Gastroesophageal sphincter (tissue), 4 donors: ENCODE data around the gene ENTHD1. TPM values are rescaled to one million over a fixed set of nuclear protein-coding genes. Genes with fewer than 3 reads are reported as not detected.
"Not testable (repeated sequence)": the region's sequence is repeated elsewhere in the genome, so short reads cannot be mapped to it uniquely, and the experiment has no call there.

Experiments
- ATAC-seq: fragments of 150-250 bp; one replicate; pipeline ENCODE4 v1.9.1; 2016; ENCODE audit warnings: mild to moderate bottlenecking, moderate library complexity
- H3K27ac ChIP-seq, 4 donors: fragments of 200-600 bp; sonication (generic) in 3 of 4; 1 replicate in 3 of 4; 2 replicates in 1 of 4; pipeline ENCODE4 v1.5.1; 2016 to 2019
- H3K27me3 ChIP-seq: fragments of 200-600 bp; sonication (generic); one replicate; pipeline ENCODE4 v1.5.1; 2019
- H3K36me3 ChIP-seq, 2 donors: fragments of 200-600 bp; sonication (generic); one replicate each; pipeline ENCODE4 v1.5.1; 2019; ENCODE audit warnings: control low read depth in 1 of 2
- H3K4me1 ChIP-seq, 3 donors: fragments of 200-600 bp; sonication (generic); 1 replicate in 2 of 3; 2 replicates in 1 of 3; pipeline ENCODE4 v1.5.1; 2016 to 2019; ENCODE audit warnings: control low read depth in 2 of 3
- H3K4me3 ChIP-seq, 2 donors: fragments of 200-600 bp; sonication (generic); one replicate each; pipeline ENCODE4 v1.5.1; 2019; ENCODE audit warnings: mild to moderate bottlenecking in 1 of 2, moderate library complexity in 1 of 2
- H3K9me3 ChIP-seq, 3 donors: fragments of 200-600 bp; sonication (generic); one replicate each; pipeline ENCODE4 v1.5.1; 2017 to 2019; ENCODE audit warnings: control low read depth in 2 of 3
- EP300 ChIP-seq: sonication (generic); formaldehyde crosslinking; IDR thresholded peaks from one replicate; pipeline ENCODE4 v1.6.1; 2017; ENCODE audit warnings: antibody characterized with exemption, mild to moderate bottlenecking
- POLR2A ChIP-seq, 2 donors: fragments of 450-650 bp; IDR thresholded peaks; one replicate each; pipeline ENCODE4 v1.6.1; 2017; ENCODE audit warnings: antibody characterized with exemption in 2 of 2, mild to moderate bottlenecking in 2 of 2, moderate library complexity in 1 of 2
- POLR2AphosphoS5 ChIP-seq: sonication (generic); formaldehyde crosslinking; IDR thresholded peaks from one replicate; pipeline ENCODE4 v1.6.1; 2017; ENCODE audit warnings: antibody characterized with exemption
- WGBS, 2 donors: methylation state at CpG; one replicate each; pipeline ENCODE4 v1.1.5; 2018; ENCODE audit warnings: low coverage in 1 of 2; 5-methylcytosine and 5-hydroxymethylcytosine counted together
- total RNA-seq, 4 donors: library from RNA; depleted of rRNA; stranded (reverse); fragments of >200 nt; gene quantifications; one replicate each; pipeline ENCODE4 v1.1.0, GENCODE V29; 2016
- TF ChIP-seq, protein P1 (sequence below), 4 experiments: fragments of 200-600 bp in 2 of 4; fragments of 450-650 bp in 2 of 4; sonication (generic) in 1 of 4; IDR thresholded peaks; one replicate each; pipeline ENCODE4 v1.5.1; 2017 to 2019; ENCODE audit warnings: antibody characterized with exemption in 4 of 4, mild to moderate bottlenecking in 2 of 4, moderate library complexity in 2 of 4

ENTHD1 gene
- total RNA-seq, 4 donors from 2014 or later: 0.47 TPM; not detected in 3

DNA sequence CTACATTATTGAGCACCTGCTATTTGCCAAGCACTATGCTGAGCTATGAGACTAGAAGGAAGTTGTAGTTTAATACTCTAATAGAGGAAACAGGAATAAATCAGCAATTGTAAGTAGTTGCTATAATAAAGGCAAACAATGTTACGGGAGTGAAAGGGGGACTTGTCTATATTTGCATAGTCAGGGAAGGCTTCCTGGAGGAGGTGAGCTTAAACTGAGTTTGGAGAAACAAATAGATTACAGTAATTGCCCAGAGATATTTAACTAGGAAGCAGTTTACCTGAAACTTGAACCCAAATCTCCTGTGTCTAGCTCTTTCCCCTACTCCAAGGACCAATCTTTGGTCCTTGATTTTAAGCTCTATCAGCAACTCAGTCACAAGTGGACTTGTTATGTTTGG lies 2.1 kb upstream of the ENTHD1 start:
- TF ChIP-seq EP300: no peak
- TF ChIP-seq, protein P1, sequence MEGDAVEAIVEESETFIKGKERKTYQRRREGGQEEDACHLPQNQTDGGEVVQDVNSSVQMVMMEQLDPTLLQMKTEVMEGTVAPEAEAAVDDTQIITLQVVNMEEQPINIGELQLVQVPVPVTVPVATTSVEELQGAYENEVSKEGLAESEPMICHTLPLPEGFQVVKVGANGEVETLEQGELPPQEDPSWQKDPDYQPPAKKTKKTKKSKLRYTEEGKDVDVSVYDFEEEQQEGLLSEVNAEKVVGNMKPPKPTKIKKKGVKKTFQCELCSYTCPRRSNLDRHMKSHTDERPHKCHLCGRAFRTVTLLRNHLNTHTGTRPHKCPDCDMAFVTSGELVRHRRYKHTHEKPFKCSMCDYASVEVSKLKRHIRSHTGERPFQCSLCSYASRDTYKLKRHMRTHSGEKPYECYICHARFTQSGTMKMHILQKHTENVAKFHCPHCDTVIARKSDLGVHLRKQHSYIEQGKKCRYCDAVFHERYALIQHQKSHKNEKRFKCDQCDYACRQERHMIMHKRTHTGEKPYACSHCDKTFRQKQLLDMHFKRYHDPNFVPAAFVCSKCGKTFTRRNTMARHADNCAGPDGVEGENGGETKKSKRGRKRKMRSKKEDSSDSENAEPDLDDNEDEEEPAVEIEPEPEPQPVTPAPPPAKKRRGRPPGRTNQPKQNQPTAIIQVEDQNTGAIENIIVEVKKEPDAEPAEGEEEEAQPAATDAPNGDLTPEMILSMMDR (IDR thresholded peaks at IDR 0.05): no peak
- no peak for TF ChIP-seq POLR2A (IDR thresholded peaks at IDR 0.05)
- TF ChIP-seq POLR2AphosphoS5: no peak
- no peak overlapping the region for H3K4me3 ChIP-seq
- no peaks in the 10 kb centered on the region for H3K9me3 ChIP-seq
- ATAC-seq: no peak
- no peak overlapping the region for H3K27ac ChIP-seq
- H3K36me3 ChIP-seq: no peaks in the 10 kb centered on the region
- no peaks in the 10 kb centered on the region for H3K4me1 ChIP-seq
- WGBS, 2 donors: 80 to 88% methylated on average over 1 of the region's 1 CpG
- H3K27me3 ChIP-seq: peaks cover 7% of the 10 kb centered on the region

DNA sequence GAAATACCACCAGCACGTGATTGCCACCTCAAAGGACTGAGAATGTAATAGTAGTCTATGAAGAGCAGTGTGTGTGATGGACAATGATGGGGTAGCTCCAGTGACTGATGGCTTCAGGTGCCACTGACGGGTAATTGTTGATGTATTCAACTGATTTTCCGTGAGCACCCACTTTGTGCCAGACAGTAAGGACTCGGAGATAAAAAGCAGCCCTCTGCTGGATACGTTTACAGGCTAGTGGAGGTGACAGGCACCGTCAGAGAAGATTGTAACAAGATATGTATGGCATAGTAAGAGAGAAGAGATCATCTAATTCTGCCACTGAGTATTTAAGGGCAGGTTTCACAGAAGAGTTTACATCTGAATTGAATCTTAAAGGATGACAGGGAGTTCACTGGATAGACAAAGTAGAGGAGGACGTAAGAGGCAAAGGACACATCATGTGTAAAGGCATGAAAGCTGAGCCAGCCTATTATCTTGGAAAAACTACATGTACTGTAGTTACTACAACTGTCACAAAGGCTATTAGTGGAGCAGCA lies 1.1 kb upstream of the ENTHD1 start:
- no peak overlapping the region for H3K4me3 ChIP-seq
- H3K27ac ChIP-seq: no peak overlapping the region
- no peaks in the 10 kb centered on the region for H3K4me1 ChIP-seq
- TF ChIP-seq EP300 (no peak), POLR2A (IDR thresholded peaks at IDR 0.05) (no peak), POLR2AphosphoS5 (no peak)
- TF ChIP-seq, protein P1 (IDR thresholded peaks at IDR 0.05): no peak
- H3K9me3 ChIP-seq: no peaks in the 10 kb centered on the region
- ATAC-seq: no peak
- H3K36me3 ChIP-seq: no peaks in the 10 kb centered on the region
- WGBS, 2 donors: 35 to 50% methylated on average over 3 to 5 of the region's 7 CpGs
- H3K27me3 ChIP-seq: peaks cover 10% of the 10 kb centered on the region

DNA sequence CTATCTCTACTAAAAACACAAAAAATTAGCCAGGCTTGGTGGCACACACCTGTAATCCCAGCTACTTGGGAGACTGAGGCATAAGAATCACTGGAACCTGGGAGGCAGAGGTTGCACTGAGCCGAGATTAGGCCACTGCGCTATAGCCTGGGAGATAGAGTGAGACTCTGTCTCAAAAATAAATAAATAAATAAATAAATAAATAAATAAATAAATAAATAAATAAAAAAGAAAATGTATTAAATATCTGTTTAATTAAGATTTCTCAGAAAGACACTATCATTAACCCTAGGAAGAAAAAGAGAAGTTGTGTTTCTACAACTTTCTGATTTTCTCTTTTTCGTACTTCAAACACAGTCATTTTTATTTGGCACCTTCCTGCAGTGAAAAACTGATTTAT lies 3.6 kb downstream of the ENTHD1 start:
- not testable (repeated sequence) for ATAC-seq, H3K36me3 ChIP-seq, H3K27ac ChIP-seq, H3K4me3 ChIP-seq, H3K4me1 ChIP-seq, H3K9me3 ChIP-seq
- H3K27me3 ChIP-seq: peaks cover 31% of the 10 kb centered on the region
- 86 to 98% methylated on average over 1 to 3 of the region's 3 CpGs for WGBS, 2 donors

DNA sequence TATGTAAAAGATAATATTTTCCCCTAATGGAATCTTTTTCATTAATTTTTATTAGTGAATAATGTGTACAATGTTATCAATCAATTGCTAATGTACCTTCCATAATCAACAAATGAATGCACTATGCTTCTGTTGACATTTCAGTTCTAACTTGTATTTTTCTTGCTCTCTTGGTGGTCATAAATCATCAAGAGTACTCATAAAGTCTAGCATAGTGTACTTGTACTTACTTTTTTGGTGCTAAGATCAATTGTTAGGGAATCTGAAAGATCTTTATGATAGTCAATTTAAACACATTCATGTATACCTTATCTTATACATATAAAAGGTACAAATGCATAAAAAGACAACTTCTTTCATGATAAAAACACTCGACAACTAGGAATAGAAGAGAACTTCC lies 10.5 kb downstream of the ENTHD1 start:
- H3K4me1 ChIP-seq: no peaks in the 10 kb centered on the region
- peaks cover 17% of the 10 kb centered on the region for H3K27me3 ChIP-seq
- H3K4me3 ChIP-seq: no peak overlapping the region
- H3K27ac ChIP-seq: no peak overlapping the region
- no peaks in the 10 kb centered on the region for H3K36me3 ChIP-seq
- H3K9me3 ChIP-seq: no peaks in the 10 kb centered on the region
- no peak for ATAC-seq
- TF ChIP-seq EP300 (no peak), POLR2AphosphoS5 (no peak), POLR2A (IDR thresholded peaks at IDR 0.05) (no peak)
- TF ChIP-seq, protein P1 (IDR thresholded peaks at IDR 0.05): no peak
- 67 to 80% methylated on average over 1 of the region's 1 CpG for WGBS, 2 donors

DNA sequence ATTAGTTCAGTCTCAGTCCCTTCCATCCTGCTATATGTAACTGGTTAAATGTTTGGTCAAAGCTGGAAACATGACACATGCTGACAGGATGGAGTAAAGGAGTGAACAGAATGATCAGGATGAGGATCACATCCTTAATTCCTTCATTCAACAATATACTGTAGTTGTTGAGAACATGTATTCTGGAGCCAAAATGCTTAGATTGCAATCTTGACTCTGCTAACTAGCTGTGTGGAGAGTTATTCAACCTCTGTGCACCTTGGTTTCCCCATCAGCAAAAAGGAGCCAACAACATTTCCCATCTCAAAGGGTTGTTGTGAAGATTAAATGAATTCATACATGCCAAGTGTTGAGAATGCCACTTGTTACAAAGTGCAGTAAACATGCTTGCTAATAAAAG lies 12.8 kb downstream of the ENTHD1 start:
- no peak for ATAC-seq
- TF ChIP-seq, protein P1 (IDR thresholded peaks at IDR 0.05): no peak
- TF ChIP-seq EP300 (no peak), POLR2AphosphoS5 (no peak), POLR2A (IDR thresholded peaks at IDR 0.05) (no peak)
- Histone ChIP-seq H3K4me3 (no peak overlapping the region), H3K27me3 (peaks cover 17% of the 10 kb centered on the region), H3K27ac (no peak overlapping the region), H3K9me3 (no peaks in the 10 kb centered on the region), H3K4me1 (no peaks in the 10 kb centered on the region), H3K36me3 (no peaks in the 10 kb centered on the region)
